Stimulated activated CD8-positive, alpha-beta memory T cell treated with anti-CD3 and anti-CD28 coated beads, Interleukin-7, amount 100 ng/mL, for 1 hour (primary cell): ENCODE results near the gene PRSS33.

Source experiments
- DNase-seq, 2 donors: peaks; one replicate each; pipeline ENCODE4 v3.0.0-alpha.2; 2020; ENCODE audit warnings: low read depth in 2 of 2

PRSS33 gene

GRCh38 chr16:2763173-2763572 lies 24.2 kb downstream of the PRSS33 start:
- no peak for DNase-seq

- DNase-seq, result no peak
Measured at GRCh38 chr16:2762711-2763110, 24.6 kb downstream of the PRSS33 start.

GRCh38 chr16:2761886-2762583 lies 25.3 kb downstream of the PRSS33 start:
- no peak for DNase-seq

- no peak for DNase-seq
Measured at GRCh38 chr16:2761472-2761871, 25.9 kb downstream of the PRSS33 start.

GRCh38 chr16:2757344-2757743 lies 30.0 kb downstream of the PRSS33 start:
- no peak for DNase-seq

- no peak for DNase-seq
Measured at GRCh38 chr16:2756288-2757015, 30.9 kb downstream of the PRSS33 start.

- DNase-seq, result no peak
Measured at GRCh38 chr16:2755158-2755557, 32.2 kb downstream of the PRSS33 start.

- DNase-seq, result no peak
Measured at GRCh38 chr16:2753733-2754020, 33.7 kb downstream of the PRSS33 start.

GRCh38 chr16:2752850-2753732 lies 34.3 kb downstream of the PRSS33 start:
- DNase-seq, result peak in 1 of 2 donors; percentile 16

GRCh38 chr16:2752035-2752849 lies 35.1 kb downstream of the PRSS33 start, which contains the start of gene SRRM2:
Gene SRRM2 (plus strand): TSS chr16:2752638. CDS start chr16:2756365, 3,727 bp downstream.
- DNase-seq, result peak; percentile 88

GRCh38 chr16:2751577-2752034 lies 35.8 kb downstream of the PRSS33 start:
- DNase-seq, result peak in 1 of 2 donors; percentile 19

- no peak for DNase-seq
Measured at GRCh38 chr16:2749936-2750335, 37.4 kb downstream of the PRSS33 start.

GRCh38 chr16:2749476-2749875 lies 37.9 kb downstream of the PRSS33 start:
- DNase-seq, result no peak

GRCh38 chr16:2748757-2749455 lies 38.5 kb downstream of the PRSS33 start:
- no peak for DNase-seq

- DNase-seq, result no peak
Measured at GRCh38 chr16:2745961-2746360, 41.4 kb downstream of the PRSS33 start.

- DNase-seq, result no peak
Measured at GRCh38 chr16:2745116-2745890, 42.1 kb downstream of the PRSS33 start.

GRCh38 chr16:2744711-2745110 lies 42.6 kb downstream of the PRSS33 start:
- DNase-seq, result no peak

- no peak for DNase-seq
Measured at GRCh38 chr16:2743007-2743810, 44.2 kb downstream of the PRSS33 start.

- DNase-seq, result no peak
Measured at GRCh38 chr16:2742323-2743006, 44.9 kb downstream of the PRSS33 start.
